ENCODE results near the gene ICE2. TPM values are rescaled to one million over a fixed set of nuclear protein-coding genes. Genes with fewer than 3 reads are reported as not detected.

ICE2 gene
- total and polyA plus RNA-seq, 2 of the 4 experiments (the other 2 are of a cell fraction): 14.7 to 21.1 TPM

DNA sequence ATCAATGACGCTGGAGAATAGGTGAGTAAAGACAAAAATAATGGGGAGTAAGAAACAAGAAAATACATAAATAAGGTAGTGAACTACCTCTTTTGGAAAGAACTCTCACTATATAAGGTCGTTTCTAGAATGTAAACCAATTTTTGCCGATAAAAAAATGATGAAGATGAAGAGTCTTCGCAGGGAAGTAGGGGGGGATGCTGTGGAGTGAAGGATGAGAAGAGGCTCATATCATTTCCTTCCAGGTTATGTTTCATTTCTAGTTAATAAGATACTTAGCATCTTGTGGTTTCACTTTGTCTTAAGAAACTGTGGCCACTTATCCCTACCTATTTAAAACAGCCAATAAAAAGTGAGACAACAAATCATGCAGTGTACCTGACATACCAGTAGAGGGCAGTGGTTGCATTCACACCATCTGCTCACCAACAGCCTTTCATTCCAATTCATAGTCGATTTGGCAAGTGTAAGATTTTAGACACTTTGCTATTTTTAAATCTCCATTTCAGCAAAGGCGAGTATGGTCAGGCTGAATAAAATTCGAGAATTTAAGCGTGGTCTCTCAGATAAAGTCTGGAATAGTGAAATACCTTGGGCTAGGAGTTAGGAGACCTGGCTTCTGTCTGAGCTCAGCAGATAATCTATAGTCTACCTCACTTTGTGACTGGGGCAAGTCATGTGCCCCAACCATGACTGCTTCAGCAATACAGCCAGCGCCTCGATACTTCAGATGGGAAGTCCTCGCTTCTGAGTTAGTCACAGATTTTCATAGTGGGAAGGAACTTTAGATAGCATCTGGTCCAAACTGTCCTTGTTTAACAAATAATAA, 28.9 kb upstream of the ICE2 start:
- Histone ChIP-seq H2BK5ac (ENCODE audit: low read depth, low read length, poor library complexity, severe bottlenecking) (no peak overlapping the region), H3K23ac (ENCODE audit: low read depth, low read length) (no peak overlapping the region), H3K14ac (replicated peaks; ENCODE audit: low read depth, low read length) (no peak overlapping the region), H3K18ac (ENCODE audit: low read depth, low read length) (no peak overlapping the region), H2AFZ (replicated peaks; ENCODE audit: low read length, poor library complexity) (no peak overlapping the region), H3K27me3 (ENCODE audit: control insufficient read depth, insufficient read depth, low read length) (no peaks in the 10 kb centered on the region), H2AK5ac (ENCODE audit: low read depth, low read length) (no peak overlapping the region), H2BK120ac (ENCODE audit: low read depth, low read length) (no peak overlapping the region), H3K9ac (ENCODE audit: low read depth, low read length) (no peak overlapping the region), H3K36me3 (ENCODE audit: control insufficient read depth, insufficient read depth, low read length) (peaks cover 16% of the 10 kb centered on the region), H2BK15ac (ENCODE audit: low read depth, low read length) (no peak overlapping the region), H3K4me3 (ENCODE audit: insufficient read depth, low read depth, low read length) (no peak overlapping the region), H3K56ac (ENCODE audit: extremely low read depth, insufficient read depth, low read length) (no peak overlapping the region), H3K4me1 (ENCODE audit: control insufficient read depth, insufficient read depth, low read length) (no peaks in the 10 kb centered on the region), H3K79me1 (ENCODE audit: low read depth in 1 of 2, low read length in 2 of 2) (no peaks in the 10 kb centered on the region; a peak in 1 of 4 replicates), H3K4me2 (ENCODE audit: low read depth, low read length) (no peak overlapping the region), H4K20me1 (ENCODE audit: insufficient read depth, low read length) (no peaks in the 10 kb centered on the region), H4K8ac (ENCODE audit: low read depth in 2 of 2, low read length in 2 of 2) (no peak overlapping the region), H4K91ac (ENCODE audit: insufficient read depth, low read depth, low read length) (no peak overlapping the region), H3K9me1 (ENCODE audit: insufficient read depth, low read length) (no peaks in the 10 kb centered on the region), H3K27ac (ENCODE audit: insufficient read depth, low read length) (no peak overlapping the region), H3K9me3 (ENCODE audit: control insufficient read depth, insufficient read depth, low read length) (no peaks in the 10 kb centered on the region), H2BK20ac (ENCODE audit: low read depth, low read length) (no peak overlapping the region), H4K5ac (ENCODE audit: low read depth, low read length) (no peak overlapping the region), H2AK9ac (replicated peaks; ENCODE audit: low read depth, low read length, poor library complexity) (no peak overlapping the region), H3K4ac (ENCODE audit: low read depth, low read length) (no peak overlapping the region)
- ChIA-PET CTCF (interaction anchor here (0.7 to 1.9 kb wide), 2 partner anchors 13 kb away, joined by 5 to 14 read pairs; no protein-coding TSS in a partner anchor), POLR2A (ENCODE audit: unreplicated experiment) (no interaction called here)
- dilution Hi-C loops (cut with HindIII; ENCODE audit: low sequenced_read_pairs, unreplicated experiment): no loop called here
- peak; percentile 98 for ATAC-seq (ENCODE audit: low read depth)
- WGBS, 2 experiments (ENCODE audit: extremely low coverage in 2 of 2, insufficient read length in 1 of 2): no CpG with 5 or more reads among the region's 11 CpGs
- in situ Hi-C loops (cut with MboI; ENCODE audit: low sequenced_read_pairs): loop anchor here (25.0 kb wide), 1 partner anchor 1329 kb away; no protein-coding TSS in a partner anchor
- intact Hi-C loops (cut with micrococcal nuclease): loop anchor here (1.0 to 2.0 kb wide), 4 partner anchors 77 to 1326 kb away; no protein-coding TSS in a partner anchor
- BruUV-seq (replicated peaks): no TSS peak
- DNase-seq: peak; percentile 77
- TF ChIP-seq RFX5 (IDR thresholded peaks at IDR 0.05; ENCODE audit: low read depth, low read length) (no peak), RCOR1 (IDR thresholded peaks at IDR 0.05; ENCODE audit: insufficient replicate concordance, low read length) (no peak), POLR2A (IDR thresholded peaks at IDR 0.05; ENCODE audit: low read depth, low read length) (no peak), FOS (IDR thresholded peaks at IDR 0.05; ENCODE audit: low read depth, low read length) (no peak), CHD1 (IDR thresholded peaks at IDR 0.05; ENCODE audit: low read depth, low read length) (no peak), MXI1 (IDR thresholded peaks at IDR 0.05; ENCODE audit: borderline replicate concordance, low read depth, low read length) (no peak), CEBPB (IDR thresholded peaks at IDR 0.05; ENCODE audit: low read depth, low read length) (no peak), RAD21 (IDR thresholded peaks at IDR 0.05; ENCODE audit: low read length) (peak; percentile 87), MAZ (IDR thresholded peaks at IDR 0.05; ENCODE audit: borderline replicate concordance, low read depth, low read length) (no peak), BHLHE40 (IDR thresholded peaks at IDR 0.05; ENCODE audit: low read depth, low read length) (no peak), SMC3 (IDR thresholded peaks at IDR 0.05; ENCODE audit: low read depth, low read length) (peak; percentile 72), NFE2L2 (IDR thresholded peaks at IDR 0.05; ENCODE audit: low read depth, low read length) (no peak)
- TF ChIP-seq, protein P1, sequence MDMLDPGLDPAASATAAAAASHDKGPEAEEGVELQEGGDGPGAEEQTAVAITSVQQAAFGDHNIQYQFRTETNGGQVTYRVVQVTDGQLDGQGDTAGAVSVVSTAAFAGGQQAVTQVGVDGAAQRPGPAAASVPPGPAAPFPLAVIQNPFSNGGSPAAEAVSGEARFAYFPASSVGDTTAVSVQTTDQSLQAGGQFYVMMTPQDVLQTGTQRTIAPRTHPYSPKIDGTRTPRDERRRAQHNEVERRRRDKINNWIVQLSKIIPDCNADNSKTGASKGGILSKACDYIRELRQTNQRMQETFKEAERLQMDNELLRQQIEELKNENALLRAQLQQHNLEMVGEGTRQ (IDR thresholded peaks at IDR 0.05; ENCODE audit: low read depth, low read length): no peak
- TF ChIP-seq, protein P2, sequence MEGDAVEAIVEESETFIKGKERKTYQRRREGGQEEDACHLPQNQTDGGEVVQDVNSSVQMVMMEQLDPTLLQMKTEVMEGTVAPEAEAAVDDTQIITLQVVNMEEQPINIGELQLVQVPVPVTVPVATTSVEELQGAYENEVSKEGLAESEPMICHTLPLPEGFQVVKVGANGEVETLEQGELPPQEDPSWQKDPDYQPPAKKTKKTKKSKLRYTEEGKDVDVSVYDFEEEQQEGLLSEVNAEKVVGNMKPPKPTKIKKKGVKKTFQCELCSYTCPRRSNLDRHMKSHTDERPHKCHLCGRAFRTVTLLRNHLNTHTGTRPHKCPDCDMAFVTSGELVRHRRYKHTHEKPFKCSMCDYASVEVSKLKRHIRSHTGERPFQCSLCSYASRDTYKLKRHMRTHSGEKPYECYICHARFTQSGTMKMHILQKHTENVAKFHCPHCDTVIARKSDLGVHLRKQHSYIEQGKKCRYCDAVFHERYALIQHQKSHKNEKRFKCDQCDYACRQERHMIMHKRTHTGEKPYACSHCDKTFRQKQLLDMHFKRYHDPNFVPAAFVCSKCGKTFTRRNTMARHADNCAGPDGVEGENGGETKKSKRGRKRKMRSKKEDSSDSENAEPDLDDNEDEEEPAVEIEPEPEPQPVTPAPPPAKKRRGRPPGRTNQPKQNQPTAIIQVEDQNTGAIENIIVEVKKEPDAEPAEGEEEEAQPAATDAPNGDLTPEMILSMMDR (conservative IDR thresholded peaks at IDR 0.05; ENCODE audit: low read depth, low read length): peak; percentile 95
- TF ChIP-seq, protein P3, sequence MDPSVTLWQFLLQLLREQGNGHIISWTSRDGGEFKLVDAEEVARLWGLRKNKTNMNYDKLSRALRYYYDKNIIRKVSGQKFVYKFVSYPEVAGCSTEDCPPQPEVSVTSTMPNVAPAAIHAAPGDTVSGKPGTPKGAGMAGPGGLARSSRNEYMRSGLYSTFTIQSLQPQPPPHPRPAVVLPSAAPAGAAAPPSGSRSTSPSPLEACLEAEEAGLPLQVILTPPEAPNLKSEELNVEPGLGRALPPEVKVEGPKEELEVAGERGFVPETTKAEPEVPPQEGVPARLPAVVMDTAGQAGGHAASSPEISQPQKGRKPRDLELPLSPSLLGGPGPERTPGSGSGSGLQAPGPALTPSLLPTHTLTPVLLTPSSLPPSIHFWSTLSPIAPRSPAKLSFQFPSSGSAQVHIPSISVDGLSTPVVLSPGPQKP (IDR thresholded peaks at IDR 0.05; ENCODE audit: borderline replicate concordance, low read depth, low read length): no peak

Data from IMR-90 (cell line).